Hepatocyte (in vitro differentiated cells): ENCODE data around the gene ZMIZ1. TPM values are rescaled to one million over a fixed set of nuclear protein-coding genes. Genes with fewer than 3 reads are reported as not detected.

Experiments
- DNase-seq: peaks from one replicate; pipeline ENCODE4 v3.0.0-alpha.2; 2016; ENCODE audit warnings: low spot score
- H2AFZ ChIP-seq: fragments of 200-600 bp; sonication (generic); 2 replicates; pipeline ENCODE4 v1.6.0; 2016; ENCODE audit warnings: antibody characterized with exemption, mild to moderate bottlenecking
- H3K27ac ChIP-seq: fragments of 200-600 bp; sonication (generic); 2 replicates; pipeline ENCODE4 v1.5.1; 2016; ENCODE audit warnings: mild to moderate bottlenecking
- H3K27me3 ChIP-seq: fragments of 200-600 bp; sonication (generic); 2 replicates; pipeline ENCODE4 v1.6.1; 2016
- H3K36me3 ChIP-seq: fragments of 200-600 bp; sonication (generic); replicated peaks from 2 replicates; pipeline ENCODE4 v1.5.1; 2016; ENCODE audit warnings: low read depth; ENCODE audit not compliant: insufficient read depth
- H3K4me1 ChIP-seq: fragments of 200-600 bp; sonication (generic); 2 replicates; pipeline ENCODE4 v1.5.1; 2016; ENCODE audit warnings: mild to moderate bottlenecking, moderate library complexity; ENCODE audit not compliant: insufficient read depth
- H3K4me2 ChIP-seq: fragments of 200-600 bp; sonication (generic); 2 replicates; pipeline ENCODE4 v1.6.0; 2016
- H3K4me3 ChIP-seq: fragments of 200-600 bp; sonication (generic); 2 replicates; pipeline ENCODE4 v1.5.1; 2016; ENCODE audit warnings: mild to moderate bottlenecking
- H3K79me2 ChIP-seq: fragments of 200-600 bp; sonication (generic); 2 replicates; pipeline ENCODE4 v1.6.0; 2017; ENCODE audit warnings: mild to moderate bottlenecking
- H3K9me2 ChIP-seq: fragments of 200-600 bp; sonication (generic); replicated peaks from 2 replicates; pipeline ENCODE4 v1.6.0; 2017; ENCODE audit warnings: mild to moderate bottlenecking; ENCODE audit not compliant: insufficient read depth
- H3K9me3 ChIP-seq: fragments of 200-600 bp; sonication (generic); 2 replicates; pipeline ENCODE4 v1.5.1; 2016; ENCODE audit warnings: low read depth, mild to moderate bottlenecking
- H4K20me1 ChIP-seq: fragments of 200-600 bp; sonication (generic); 2 replicates; pipeline ENCODE4 v1.6.0; 2016; ENCODE audit warnings: mild to moderate bottlenecking; ENCODE audit not compliant: insufficient read depth, poor library complexity, severe bottlenecking
- EZH2 ChIP-seq: fragments of 200-600 bp; sonication (generic); IDR thresholded peaks from 2 replicates; pipeline ENCODE4 v1.6.1; 2016; ENCODE audit warnings: antibody characterized with exemption, mild to moderate bottlenecking, borderline replicate concordance
- EZH2phosphoT487 ChIP-seq: fragments of 200-600 bp; sonication (generic); IDR thresholded peaks from one replicate; pipeline ENCODE4 v1.6.1; 2018; ENCODE audit warnings: antibody characterized with exemption, mild to moderate bottlenecking, low read depth, moderate library complexity; ENCODE audit not compliant: unreplicated experiment, severe bottlenecking
- WGBS: methylation state at CpG from one replicate; pipeline ENCODE4 v1.1.6; 2016; ENCODE audit warnings: low lambda C conversion rate; ENCODE audit errors: missing lambda C conversion rate; 5-methylcytosine and 5-hydroxymethylcytosine counted together
- polyA plus RNA-seq: library from polyadenylated mRNA; unstranded; fragments of >200 nt; fragmentation: Nextera tagmentation; extraction: Ambion mirVana; gene quantifications from 2 replicates; pipeline ENCODE4 v1.2.1, GENCODE V29; 2016
- total RNA-seq: library from RNA; depleted of rRNA; stranded (reverse); fragments of >200 nt; gene quantifications from 2 replicates; pipeline ENCODE4 v1.2.3, GENCODE V29; 2014
- TF ChIP-seq, protein P1 (sequence below): fragments of 200-600 bp; sonication (generic); IDR thresholded peaks from 2 replicates; pipeline ENCODE4 v1.5.1; 2016; ENCODE audit warnings: antibody characterized with exemption, mild to moderate bottlenecking; ENCODE audit not compliant: poor library complexity

Gene ZMIZ1
- total and polyA plus RNA-seq, 2 experiments from 2014 or later: 30.9 to 32.4 TPM

DNA sequence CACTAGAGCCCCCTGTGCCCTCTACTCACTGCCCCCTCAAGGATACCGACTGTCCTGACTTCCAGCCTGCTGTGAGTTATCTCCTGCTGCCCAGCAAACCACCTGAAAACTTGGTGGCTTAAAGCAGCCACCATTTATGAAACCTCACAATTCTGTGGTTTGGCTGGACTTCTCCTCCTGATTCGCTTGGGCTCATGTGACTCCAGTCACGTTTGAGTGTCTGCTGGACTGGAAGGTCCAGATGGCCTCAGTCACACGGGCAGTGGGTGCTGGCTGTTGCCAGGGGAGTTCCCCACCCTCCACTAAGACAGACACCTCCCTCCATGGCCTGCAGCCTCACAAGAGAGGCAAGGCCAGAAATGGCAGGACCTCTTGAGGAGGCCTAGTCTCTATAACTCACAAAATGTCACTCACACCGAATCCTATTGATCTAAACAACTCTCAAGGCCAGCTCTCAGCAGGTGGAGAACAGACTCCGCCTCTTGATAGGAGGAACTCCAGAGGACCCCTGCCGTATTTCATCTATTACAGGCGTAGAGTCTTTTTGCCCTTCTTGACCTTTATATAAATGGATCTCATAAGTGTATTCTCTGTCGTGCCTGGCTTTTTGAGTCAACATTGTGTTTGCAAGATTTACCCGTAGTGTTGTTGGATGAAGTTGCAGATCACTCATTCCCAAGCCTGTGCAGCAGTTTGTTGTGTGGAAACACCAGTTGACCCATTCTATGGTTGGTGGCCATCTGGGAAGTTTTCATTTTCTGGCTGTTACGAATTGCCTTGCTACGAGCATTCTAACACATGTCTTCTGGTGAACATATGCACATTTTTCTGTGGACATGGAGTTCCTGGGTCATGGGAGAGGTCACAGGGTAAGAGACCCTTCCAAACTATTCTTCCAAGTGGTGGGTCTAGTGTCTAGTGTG is 48.3 kb downstream of the ZMIZ1 start:
- no peak overlapping the region for H3K27ac ChIP-seq

DNA sequence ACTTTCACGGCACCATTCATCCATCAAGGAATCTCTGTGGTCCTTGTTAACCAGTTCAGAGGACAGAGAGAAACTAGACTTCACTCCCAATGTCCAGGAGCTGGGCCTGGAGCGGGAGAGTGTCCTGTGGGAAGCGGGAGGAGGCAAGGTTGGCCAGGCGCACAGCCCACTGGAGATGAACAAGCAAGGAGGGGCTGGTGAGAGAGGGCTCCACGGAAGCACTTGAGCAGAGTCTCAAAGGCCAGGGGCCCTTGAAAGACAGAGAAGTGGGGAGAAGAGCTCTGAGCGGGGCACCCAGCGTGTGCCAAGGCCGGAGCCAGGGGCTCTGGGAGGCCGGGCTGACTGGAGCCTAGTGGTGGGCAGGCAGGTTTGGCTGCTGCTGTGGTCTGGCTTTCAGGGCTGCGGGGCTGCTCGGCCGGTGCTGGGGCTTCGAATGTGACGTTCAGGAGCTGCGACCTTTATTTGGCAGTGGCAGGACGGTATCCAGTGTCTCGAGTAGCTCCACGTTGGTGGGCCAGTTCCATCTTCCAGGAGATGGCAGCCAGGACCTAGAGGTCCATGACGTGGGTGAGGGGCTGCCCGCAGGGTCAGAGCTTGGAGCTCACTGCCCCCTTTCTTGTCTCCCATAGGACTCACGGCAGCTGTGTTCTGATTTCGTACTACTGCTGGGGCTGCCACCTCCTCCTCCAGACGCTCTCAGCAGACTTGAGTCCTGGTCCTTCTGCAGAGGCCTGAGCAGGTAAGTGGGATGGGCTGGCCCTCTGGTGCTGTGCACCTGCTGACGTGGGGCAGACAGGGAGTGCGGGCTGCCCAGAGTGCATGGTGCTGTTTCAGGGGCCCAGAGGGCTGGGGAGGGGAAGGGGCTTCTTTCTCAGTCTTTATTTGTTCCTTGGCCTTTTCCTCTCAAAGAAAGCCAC is 49.8 kb downstream of the ZMIZ1 start:
- Histone ChIP-seq H2AFZ (no peak overlapping the region), H3K9me3 (no peaks in the 10 kb centered on the region), H3K4me1 (peaks cover 33% of the 10 kb centered on the region), H3K4me3 (no peak overlapping the region), H3K36me3 (no peaks in the 10 kb centered on the region), H3K79me2 (peaks cover 97% of the 10 kb centered on the region), H3K4me2 (no peak overlapping the region), H3K9me2 (no peaks in the 10 kb centered on the region), H3K27ac (no peak overlapping the region), H4K20me1 (peaks cover 91% of the 10 kb centered on the region), H3K27me3 (no peaks in the 10 kb centered on the region)
- TF ChIP-seq EZH2phosphoT487 (no peak), EZH2 (no peak)
- DNase-seq: no peak
- WGBS: 93% methylated on average over 25 of the region's 25 CpGs

More for the DNA sequence above, 48.3 kb downstream of the ZMIZ1 start:
- H3K27me3 ChIP-seq: no peaks in the 10 kb centered on the region
- TF ChIP-seq EZH2: no peak
- TF ChIP-seq, protein P1, sequence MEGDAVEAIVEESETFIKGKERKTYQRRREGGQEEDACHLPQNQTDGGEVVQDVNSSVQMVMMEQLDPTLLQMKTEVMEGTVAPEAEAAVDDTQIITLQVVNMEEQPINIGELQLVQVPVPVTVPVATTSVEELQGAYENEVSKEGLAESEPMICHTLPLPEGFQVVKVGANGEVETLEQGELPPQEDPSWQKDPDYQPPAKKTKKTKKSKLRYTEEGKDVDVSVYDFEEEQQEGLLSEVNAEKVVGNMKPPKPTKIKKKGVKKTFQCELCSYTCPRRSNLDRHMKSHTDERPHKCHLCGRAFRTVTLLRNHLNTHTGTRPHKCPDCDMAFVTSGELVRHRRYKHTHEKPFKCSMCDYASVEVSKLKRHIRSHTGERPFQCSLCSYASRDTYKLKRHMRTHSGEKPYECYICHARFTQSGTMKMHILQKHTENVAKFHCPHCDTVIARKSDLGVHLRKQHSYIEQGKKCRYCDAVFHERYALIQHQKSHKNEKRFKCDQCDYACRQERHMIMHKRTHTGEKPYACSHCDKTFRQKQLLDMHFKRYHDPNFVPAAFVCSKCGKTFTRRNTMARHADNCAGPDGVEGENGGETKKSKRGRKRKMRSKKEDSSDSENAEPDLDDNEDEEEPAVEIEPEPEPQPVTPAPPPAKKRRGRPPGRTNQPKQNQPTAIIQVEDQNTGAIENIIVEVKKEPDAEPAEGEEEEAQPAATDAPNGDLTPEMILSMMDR: no peak
- no peak for TF ChIP-seq EZH2phosphoT487
- peaks cover 94% of the 10 kb centered on the region for H4K20me1 ChIP-seq
- peaks cover 48% of the 10 kb centered on the region for H3K4me1 ChIP-seq
- no peaks in the 10 kb centered on the region for H3K9me3 ChIP-seq
- WGBS: 68% methylated on average over 12 of the region's 12 CpGs
- no peak overlapping the region for H2AFZ ChIP-seq
- DNase-seq: no peak
- no peak overlapping the region for H3K4me3 ChIP-seq
- peaks cover 98% of the 10 kb centered on the region for H3K79me2 ChIP-seq
- H3K36me3 ChIP-seq: no peaks in the 10 kb centered on the region
- H3K9me2 ChIP-seq: no peaks in the 10 kb centered on the region
- no peak overlapping the region for H3K4me2 ChIP-seq

DNA sequence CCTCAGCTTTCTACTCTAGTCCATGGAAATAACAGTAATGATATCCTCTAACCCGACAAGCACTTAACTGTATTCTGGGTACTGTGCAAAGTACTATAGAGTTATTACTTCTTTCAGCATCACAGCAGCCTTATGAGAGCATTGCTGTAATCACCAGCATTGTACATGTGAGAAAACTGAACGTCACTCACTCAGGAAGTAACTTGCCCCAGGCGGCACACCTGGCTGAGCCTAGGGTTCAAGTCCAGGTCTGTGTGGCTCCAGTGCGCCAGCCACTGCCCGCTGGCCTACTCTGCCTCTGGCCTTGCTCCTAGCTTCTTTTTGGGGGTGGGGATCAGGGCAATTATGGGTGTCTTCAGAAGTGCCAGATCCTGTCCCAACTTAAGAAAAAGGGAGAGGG is 50.5 kb downstream of the ZMIZ1 start:
- Histone ChIP-seq H3K79me2 (peaks cover 97% of the 10 kb centered on the region), H3K27me3 (no peaks in the 10 kb centered on the region), H3K9me2 (no peaks in the 10 kb centered on the region), H2AFZ (no peak overlapping the region), H3K4me1 (peaks cover 27% of the 10 kb centered on the region), H3K27ac (no peak overlapping the region), H3K4me2 (no peak overlapping the region), H3K9me3 (no peaks in the 10 kb centered on the region), H3K36me3 (no peaks in the 10 kb centered on the region), H3K4me3 (no peak overlapping the region), H4K20me1 (peaks cover 92% of the 10 kb centered on the region)
- TF ChIP-seq EZH2phosphoT487: no peak
- TF ChIP-seq EZH2: no peak
- TF ChIP-seq, protein P1: no peak
- WGBS: 89% methylated on average over 5 of the region's 5 CpGs
- no peak for DNase-seq
